ENCODE measurements around the gene MPP2. TPM values are rescaled to one million over a fixed set of nuclear protein-coding genes. Genes with fewer than 3 reads are reported as not detected.

The MPP2 gene
- total RNA-seq, 8 experiments from 2014 or later, result 0.25 to 26.9 (median 18.2) TPM

- in situ Hi-C loops (cut with MboI; ENCODE audit: low pct_unique_long_range_greater_than_20kb in 2 of 9, low sequenced_read_pairs in 9 of 9, unreplicated experiment in 9 of 9), result no loop called here
- ATAC-seq (replicated peaks in 6 of 8), result no peak
- Histone ChIP-seq H3K4me1 (replicated peaks in 1 of 2) (peaks cover 8 to 9% of the 10 kb centered on the region in 2 donors), H3K4me3 (no peak overlapping the region), H3K27ac (no peak overlapping the region)
- WGBS, 10 experiments, result 20 to 86% (median 60%) methylated on average over 1 to 2 of the region's 2 CpGs; no CpG with 5 or more reads in 5 of the 10 experiments
Measured at GRCh38 chr17:43924558-43924957, 17.2 kb upstream of the MPP2 start.

GRCh38 chr17:43920500-43921095 is 13.3 kb upstream of the MPP2 start:
- in situ Hi-C loops (cut with MboI; ENCODE audit: low pct_unique_long_range_greater_than_20kb in 2 of 9, low sequenced_read_pairs in 9 of 9, unreplicated experiment in 9 of 9), result no loop called here
- H3K27ac ChIP-seq, result no peak overlapping the region
- H3K4me3 ChIP-seq, result no peak overlapping the region
- 37 to 54% (median 49%) methylated on average over 2 to 4 of the region's 10 CpGs; no CpG with 5 or more reads in 6 of the 10 experiments for WGBS, 10 experiments
- no peaks in the 10 kb centered on the region for H3K4me1 ChIP-seq (replicated peaks in 1 of 2)
- no peak for ATAC-seq (replicated peaks in 6 of 8)

- no peak overlapping the region for H3K4me3 ChIP-seq
- WGBS, 10 experiments, result 60 to 100% (median 85%) methylated on average over 1 to 5 of the region's 13 CpGs; no CpG with 5 or more reads in 3 of the 10 experiments
Measured at GRCh38 chr17:43918026-43918389, 10.7 kb upstream of the MPP2 start.

GRCh38 chr17:43917348-43918025 is 10.2 kb upstream of the MPP2 start:
- 0 to 80% (median 40%) methylated on average over 1 to 10 of the region's 43 CpGs; no CpG with 5 or more reads in 5 of the 10 experiments for WGBS, 10 experiments
- ATAC-seq (replicated peaks in 6 of 8), result peak in 2 of 8 experiments; percentile 57 to 65
- Histone ChIP-seq H3K4me1 (replicated peaks in 1 of 2) (no peaks in the 10 kb centered on the region), H3K4me3 (no peak overlapping the region), H3K27ac (no peak overlapping the region)
- in situ Hi-C loops (cut with MboI; ENCODE audit: low pct_unique_long_range_greater_than_20kb in 2 of 9, low sequenced_read_pairs in 9 of 9, unreplicated experiment in 9 of 9), result no loop called here

More at GRCh38 chr17:43918026-43918389, 10.7 kb upstream of the MPP2 start:
- in situ Hi-C loops (cut with MboI; ENCODE audit: low pct_unique_long_range_greater_than_20kb in 2 of 9, low sequenced_read_pairs in 9 of 9, unreplicated experiment in 9 of 9), result no loop called here
- Histone ChIP-seq H3K4me1 (replicated peaks in 1 of 2) (no peaks in the 10 kb centered on the region), H3K27ac (no peak overlapping the region)
- ATAC-seq (replicated peaks in 6 of 8), result no peak

GRCh38 chr17:43917016-43917347 is 9.6 kb upstream of the MPP2 start:
- Histone ChIP-seq H3K4me3 (no peak overlapping the region), H3K27ac (no peak overlapping the region), H3K4me1 (replicated peaks in 1 of 2) (no peaks in the 10 kb centered on the region)
- ATAC-seq (replicated peaks in 6 of 8), result no peak
- in situ Hi-C loops (cut with MboI; ENCODE audit: low pct_unique_long_range_greater_than_20kb in 2 of 9, low sequenced_read_pairs in 9 of 9, unreplicated experiment in 9 of 9), result no loop called here
- WGBS, 10 experiments, result 40 to 100% (median 83%) methylated on average over 1 to 5 of the region's 8 CpGs; no CpG with 5 or more reads in 4 of the 10 experiments

GRCh38 chr17:43916385-43916784 is 9.0 kb upstream of the MPP2 start:
- Histone ChIP-seq H3K4me3 (no peak overlapping the region), H3K4me1 (replicated peaks in 1 of 2) (no peaks in the 10 kb centered on the region), H3K27ac (no peak overlapping the region)
- WGBS, 10 experiments, result 17 to 100% (median 87%) methylated on average over 1 to 4 of the region's 4 CpGs; no CpG with 5 or more reads in 1 of the 10 experiments
- in situ Hi-C loops (cut with MboI; ENCODE audit: low pct_unique_long_range_greater_than_20kb in 2 of 9, low sequenced_read_pairs in 9 of 9, unreplicated experiment in 9 of 9), result no loop called here
- no peak for ATAC-seq (replicated peaks in 6 of 8)

GRCh38 chr17:43915559-43915958 is 8.2 kb upstream of the MPP2 start:
- in situ Hi-C loops (cut with MboI; ENCODE audit: low pct_unique_long_range_greater_than_20kb in 2 of 9, low sequenced_read_pairs in 9 of 9, unreplicated experiment in 9 of 9), result no loop called here
- peak in 2 of 8 experiments; percentile 59 to 97 for ATAC-seq (replicated peaks in 6 of 8)
- Histone ChIP-seq H3K27ac (no peak overlapping the region), H3K4me1 (replicated peaks in 1 of 2) (no peaks in the 10 kb centered on the region), H3K4me3 (no peak overlapping the region)
- whole genome bisulfite sequencing, 10 experiments, result 0 to 100% (median 77%) methylated on average over 1 to 3 of the region's 3 CpGs; no CpG with 5 or more reads in 2 of the 10 experiments

GRCh38 chr17:43914451-43914850 is 7.1 kb upstream of the MPP2 start:
- ATAC-seq (replicated peaks in 6 of 8), result no peak
- WGBS, 10 experiments, result 0 to 90% (median 71%) methylated on average over 1 to 2 of the region's 2 CpGs; no CpG with 5 or more reads in 3 of the 10 experiments
- H3K27ac ChIP-seq, result no peak overlapping the region
- in situ Hi-C loops (cut with MboI; ENCODE audit: low pct_unique_long_range_greater_than_20kb in 2 of 9, low sequenced_read_pairs in 9 of 9, unreplicated experiment in 9 of 9), result no loop called here
- no peaks in the 10 kb centered on the region for H3K4me1 ChIP-seq (replicated peaks in 1 of 2)
- H3K4me3 ChIP-seq, result no peak overlapping the region

GRCh38 chr17:43913584-43913983 is 6.2 kb upstream of the MPP2 start:
- Histone ChIP-seq H3K27ac (no peak overlapping the region), H3K4me3 (no peak overlapping the region), H3K4me1 (replicated peaks in 1 of 2) (peaks cover 0 to 4% of the 10 kb centered on the region in 2 donors)
- WGBS, 10 experiments, result 40% methylated on average over 1 of the region's 6 CpGs; no CpG with 5 or more reads in 9 of the 10 experiments
- ATAC-seq (replicated peaks in 6 of 8), result peak in 2 of 8 experiments; percentile 10 to 11
- in situ Hi-C loops (cut with MboI; ENCODE audit: low pct_unique_long_range_greater_than_20kb in 2 of 9, low sequenced_read_pairs in 9 of 9, unreplicated experiment in 9 of 9), result no loop called here

GRCh38 chr17:43912635-43913304 is 5.4 kb upstream of the MPP2 start:
- in situ Hi-C loops (cut with MboI; ENCODE audit: low pct_unique_long_range_greater_than_20kb in 2 of 9, low sequenced_read_pairs in 9 of 9, unreplicated experiment in 9 of 9), result no loop called here
- no peak for ATAC-seq (replicated peaks in 6 of 8)
- no peak overlapping the region for H3K27ac ChIP-seq
- peaks cover 3 to 5% of the 10 kb centered on the region in 2 donors for H3K4me1 ChIP-seq (replicated peaks in 1 of 2)
- no peak overlapping the region for H3K4me3 ChIP-seq
- WGBS, 10 experiments, result 0 to 83% (median 40%) methylated on average over 1 to 4 of the region's 4 CpGs

- Histone ChIP-seq H3K27ac (no peak overlapping the region), H3K4me3 (no peak overlapping the region), H3K4me1 (replicated peaks in 1 of 2) (peaks cover 3 to 5% of the 10 kb centered on the region in 2 donors)
- no peak for ATAC-seq (replicated peaks in 6 of 8)
- in situ Hi-C loops (cut with MboI; ENCODE audit: low pct_unique_long_range_greater_than_20kb in 2 of 9, low sequenced_read_pairs in 9 of 9, unreplicated experiment in 9 of 9), result no loop called here
- 38 to 100% (median 64%) methylated on average over 1 to 6 of the region's 8 CpGs; no CpG with 5 or more reads in 2 of the 10 experiments for WGBS, 10 experiments
Measured at GRCh38 chr17:43911904-43912303, 4.6 kb upstream of the MPP2 start.

- 30 to 100% (median 58%) methylated on average over 1 to 7 of the region's 7 CpGs; no CpG with 5 or more reads in 2 of the 10 experiments for WGBS, 10 experiments
Measured at GRCh38 chr17:43909537-43910231, 2.3 kb upstream of the MPP2 start.

More at GRCh38 chr17:43909537-43910231, 2.3 kb upstream of the MPP2 start:
- in situ Hi-C loops (cut with MboI; ENCODE audit: low pct_unique_long_range_greater_than_20kb in 2 of 9, low sequenced_read_pairs in 9 of 9, unreplicated experiment in 9 of 9), result no loop called here
- no peak overlapping the region for H3K27ac ChIP-seq
- H3K4me1 ChIP-seq (replicated peaks in 1 of 2), result peaks cover 13 to 14% of the 10 kb centered on the region in 2 donors
- ATAC-seq (replicated peaks in 6 of 8), result no peak
- H3K4me3 ChIP-seq, result no peak overlapping the region

All from motor neuron (in vitro differentiated cells).